Measurements from ENCODE around the gene ZC2HC1B.

ZC2HC1B gene

DNA sequence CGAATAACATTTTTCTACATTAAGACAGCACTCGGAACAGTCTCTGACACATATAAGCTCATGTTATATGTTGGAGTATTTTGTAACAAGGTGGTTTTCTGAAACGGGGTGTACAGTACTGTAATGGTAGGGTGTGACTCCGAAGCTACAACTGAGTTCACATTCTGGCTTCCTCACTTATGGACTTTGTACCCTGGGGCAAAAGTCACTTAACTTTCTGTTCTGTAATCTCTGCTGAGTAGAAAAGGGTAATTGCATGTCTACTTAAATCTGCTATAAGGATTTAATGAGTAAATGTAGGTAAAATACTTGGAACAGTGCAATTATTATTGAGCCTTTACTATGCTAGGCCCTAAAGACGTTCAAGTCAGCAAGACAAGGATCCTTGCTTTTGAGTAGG, 25.9 kb upstream of the ZC2HC1B start:
- TF ChIP-seq, protein P1, sequence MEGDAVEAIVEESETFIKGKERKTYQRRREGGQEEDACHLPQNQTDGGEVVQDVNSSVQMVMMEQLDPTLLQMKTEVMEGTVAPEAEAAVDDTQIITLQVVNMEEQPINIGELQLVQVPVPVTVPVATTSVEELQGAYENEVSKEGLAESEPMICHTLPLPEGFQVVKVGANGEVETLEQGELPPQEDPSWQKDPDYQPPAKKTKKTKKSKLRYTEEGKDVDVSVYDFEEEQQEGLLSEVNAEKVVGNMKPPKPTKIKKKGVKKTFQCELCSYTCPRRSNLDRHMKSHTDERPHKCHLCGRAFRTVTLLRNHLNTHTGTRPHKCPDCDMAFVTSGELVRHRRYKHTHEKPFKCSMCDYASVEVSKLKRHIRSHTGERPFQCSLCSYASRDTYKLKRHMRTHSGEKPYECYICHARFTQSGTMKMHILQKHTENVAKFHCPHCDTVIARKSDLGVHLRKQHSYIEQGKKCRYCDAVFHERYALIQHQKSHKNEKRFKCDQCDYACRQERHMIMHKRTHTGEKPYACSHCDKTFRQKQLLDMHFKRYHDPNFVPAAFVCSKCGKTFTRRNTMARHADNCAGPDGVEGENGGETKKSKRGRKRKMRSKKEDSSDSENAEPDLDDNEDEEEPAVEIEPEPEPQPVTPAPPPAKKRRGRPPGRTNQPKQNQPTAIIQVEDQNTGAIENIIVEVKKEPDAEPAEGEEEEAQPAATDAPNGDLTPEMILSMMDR (IDR thresholded peaks at IDR 0.05), result no peak
- TF ChIP-seq ZFX (IDR thresholded peaks at IDR 0.05; ENCODE audit: borderline replicate concordance), result no peak
- no peak overlapping the region for H3K27ac ChIP-seq

DNA sequence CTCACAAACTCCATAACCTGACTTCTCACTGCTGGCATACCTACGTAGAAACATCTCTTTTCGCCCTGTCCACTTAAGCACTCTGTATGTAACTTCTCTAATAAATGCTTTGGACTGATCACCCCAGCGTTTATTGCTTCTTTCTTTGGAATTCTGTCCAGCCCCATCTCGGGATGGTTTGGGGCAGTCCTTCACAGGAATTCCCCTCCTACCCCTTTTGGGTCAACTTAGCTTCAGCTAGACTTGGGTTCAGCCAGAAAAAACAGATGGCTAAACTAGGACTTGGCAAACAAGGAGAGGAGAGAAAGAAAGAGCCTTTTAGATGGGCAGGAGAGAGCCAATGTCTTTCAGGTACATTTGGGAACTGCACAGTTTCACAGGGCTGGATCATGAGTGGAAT, 25.1 kb upstream of the ZC2HC1B start:
- no peak overlapping the region for H3K27ac ChIP-seq
- TF ChIP-seq, protein P1 (IDR thresholded peaks at IDR 0.05), result no peak
- no peak for TF ChIP-seq ZFX (IDR thresholded peaks at IDR 0.05; ENCODE audit: borderline replicate concordance)

DNA sequence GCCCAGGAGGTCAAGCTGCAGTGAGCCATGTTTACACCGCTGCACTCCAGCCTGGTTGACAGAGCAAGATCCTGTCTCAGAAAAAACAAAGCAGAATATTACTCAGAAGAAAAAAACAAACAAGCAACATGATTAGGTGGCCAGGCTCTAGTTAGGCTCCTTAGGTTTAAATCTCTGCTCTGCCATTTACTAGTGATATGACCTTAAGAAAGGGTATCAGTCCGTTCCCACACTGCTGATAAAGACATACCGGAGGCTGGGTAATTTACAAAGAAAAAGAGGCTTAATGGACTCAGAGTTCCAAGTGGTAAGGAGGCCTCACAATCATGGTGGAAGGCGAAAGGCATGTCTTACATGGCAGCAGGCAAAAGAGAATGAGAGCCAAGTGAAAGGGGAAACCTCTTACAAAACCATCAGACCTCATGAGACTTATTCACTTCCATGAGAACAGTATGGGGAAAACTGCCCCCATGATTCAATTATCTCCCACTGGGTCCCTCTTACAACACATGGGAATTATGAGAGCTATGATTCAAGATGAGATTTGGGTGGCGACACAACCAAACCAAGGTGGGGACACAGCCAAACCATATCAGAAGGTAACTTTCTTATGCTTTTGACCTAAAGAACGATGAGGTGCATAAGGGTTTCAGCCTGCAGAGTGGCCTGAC, 23.5 kb upstream of the ZC2HC1B start:
- TF ChIP-seq ZFX (IDR thresholded peaks at IDR 0.05; ENCODE audit: borderline replicate concordance), result no peak
- TF ChIP-seq, protein P1 (IDR thresholded peaks at IDR 0.05), result no peak
- no peak overlapping the region for H3K27ac ChIP-seq

DNA sequence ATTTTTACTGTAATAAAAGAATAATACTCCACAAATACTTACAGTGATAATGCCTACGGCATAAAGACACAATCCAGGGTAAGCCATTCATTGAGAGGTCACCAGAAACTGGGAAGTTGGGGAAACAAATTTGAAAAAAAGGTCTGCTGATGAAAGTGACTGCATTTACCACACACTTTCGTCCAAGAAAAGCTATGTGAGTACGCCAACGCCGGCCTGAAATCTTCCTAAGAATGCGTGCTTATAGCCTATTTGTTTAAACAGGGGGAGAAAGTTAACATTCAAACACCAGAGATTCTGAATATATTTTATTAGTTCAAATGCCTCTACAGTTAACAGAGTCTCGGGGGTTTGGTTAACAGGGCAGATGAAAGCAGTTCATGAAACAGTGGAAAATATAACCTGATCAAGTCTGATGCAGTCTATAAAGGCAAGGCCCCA, 21.8 kb upstream of the ZC2HC1B start:
- TF ChIP-seq, protein P1 (IDR thresholded peaks at IDR 0.05), result no peak
- no peak for TF ChIP-seq ZFX (IDR thresholded peaks at IDR 0.05; ENCODE audit: borderline replicate concordance)

DNA sequence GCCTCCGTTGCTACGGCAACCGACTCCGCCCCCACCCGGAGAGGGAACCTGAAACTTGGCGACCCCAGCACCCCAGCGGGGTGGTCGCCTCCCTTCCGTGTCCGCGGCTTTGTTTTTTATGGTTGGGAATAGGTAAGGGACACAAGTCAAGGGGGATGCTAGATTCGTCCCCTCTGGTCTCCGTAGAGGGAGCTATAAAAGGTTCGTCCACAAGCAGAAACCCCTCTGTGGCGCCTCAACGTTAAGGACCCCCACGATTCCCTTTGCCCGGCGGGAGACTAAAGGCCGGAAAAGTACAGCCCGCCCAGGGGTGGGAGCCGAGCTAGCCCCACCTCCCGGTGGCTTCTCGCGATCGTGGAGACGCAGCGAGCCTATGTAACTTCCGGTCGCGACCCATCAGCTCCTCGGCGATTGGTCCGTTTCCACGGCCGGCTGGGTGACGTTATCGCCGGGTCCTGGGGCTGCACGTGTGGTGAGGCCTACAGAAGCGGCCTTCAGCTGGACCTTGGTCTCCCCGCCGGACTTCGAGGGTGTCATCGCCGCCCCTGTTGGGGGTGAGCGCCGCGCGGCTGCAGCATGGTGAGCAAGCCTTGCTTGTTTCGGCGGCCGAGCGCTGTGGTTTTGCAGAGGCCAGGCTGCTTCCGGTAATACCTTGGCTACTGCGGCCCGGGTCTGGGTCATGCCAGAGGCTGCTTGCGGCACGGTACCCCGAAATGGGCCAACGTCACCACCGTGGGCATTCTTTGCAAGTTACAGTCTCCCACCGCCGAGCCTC, 21.2 kb upstream of the ZC2HC1B start, which contains the start of gene LTV1:
Gene LTV1, plus strand, starts transcription at position 437 of the 775 bp plus-strand sequence. Its CDS starts 140 bp downstream, at position 577.
- peak; percentile 38; the same call in 1 of the 2 replicates for TF ChIP-seq ZFX (IDR thresholded peaks at IDR 0.05; ENCODE audit: borderline replicate concordance)
- TF ChIP-seq, protein P1 (IDR thresholded peaks at IDR 0.05), result no peak
- H3K27ac ChIP-seq, result peak within 1 kb of the TSS; percentile 57

More for the DNA sequence above, 21.8 kb upstream of the ZC2HC1B start:
- peak overlapping the region; percentile 57 for H3K27ac ChIP-seq

DNA sequence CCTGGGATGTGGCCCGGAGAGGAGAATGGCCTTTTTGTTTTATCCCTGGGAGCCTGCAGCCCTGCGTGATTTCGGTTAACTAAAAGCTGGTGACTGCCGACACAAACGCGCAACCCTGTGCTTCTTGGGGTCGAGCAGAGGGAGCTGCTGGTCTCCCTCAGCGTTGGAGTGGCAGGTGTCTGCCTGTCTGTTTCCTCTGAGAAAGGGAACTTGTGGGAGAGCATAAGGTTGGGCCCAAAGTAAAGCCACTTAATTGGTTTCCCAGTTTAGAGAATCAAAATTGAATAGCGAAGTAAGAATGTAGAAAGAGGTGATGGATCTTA, 20.6 kb upstream of the ZC2HC1B start:
- TF ChIP-seq ZFX (IDR thresholded peaks at IDR 0.05; ENCODE audit: borderline replicate concordance), result no peak
- TF ChIP-seq, protein P1 (IDR thresholded peaks at IDR 0.05), result no peak
- peak overlapping the region; percentile 57 for H3K27ac ChIP-seq

- TF ChIP-seq ZFX (IDR thresholded peaks at IDR 0.05; ENCODE audit: borderline replicate concordance), result no peak
- TF ChIP-seq, protein P1 (IDR thresholded peaks at IDR 0.05), result no peak
- H3K27ac ChIP-seq, result peak overlapping the region; percentile 57
Measured at GRCh38 chr6:143844006-143844405, 20.3 kb upstream of the ZC2HC1B start.

All from 22Rv1 (cell line).